Measurements from ENCODE around the gene GREB1L.
"Not testable (repeated sequence)": the region's sequence is repeated elsewhere in the genome, so short reads cannot be mapped to it uniquely, and the experiment has no call there.

GREB1L gene

DNA sequence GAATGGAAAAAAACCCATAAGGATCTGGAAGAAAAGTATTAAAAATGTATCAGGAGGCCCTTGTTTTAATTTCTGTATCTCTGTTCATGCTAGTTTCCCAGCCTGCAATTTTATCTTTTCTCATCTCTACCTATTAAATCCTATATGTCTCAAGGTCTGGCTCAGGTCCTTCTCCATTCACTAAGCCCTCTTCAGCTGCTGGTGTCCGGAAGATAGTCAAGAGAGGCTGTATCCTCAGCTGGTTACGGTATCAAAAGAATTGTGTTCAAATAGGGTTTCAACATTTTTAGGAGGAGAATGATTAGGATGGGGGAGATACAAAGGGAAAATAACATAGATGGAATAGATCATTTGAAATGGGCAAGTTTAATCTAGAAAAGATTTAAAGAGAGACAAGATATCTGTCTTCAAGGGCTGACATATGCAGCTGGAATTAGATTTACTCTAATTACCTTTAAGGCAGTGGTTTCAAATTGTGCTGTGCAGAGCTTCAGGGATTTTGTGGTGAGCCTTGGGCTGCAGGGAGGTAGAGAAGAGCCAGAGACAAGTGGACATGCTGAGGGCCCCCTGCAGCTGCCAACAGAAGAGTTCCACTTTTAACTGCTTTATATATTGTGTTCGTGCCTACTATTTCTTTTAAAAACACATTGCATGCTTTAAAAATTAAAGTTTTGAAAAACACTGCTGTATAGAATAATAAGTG, 24.1 kb downstream of the GREB1L start:
- no peak for DNase-seq

DNA sequence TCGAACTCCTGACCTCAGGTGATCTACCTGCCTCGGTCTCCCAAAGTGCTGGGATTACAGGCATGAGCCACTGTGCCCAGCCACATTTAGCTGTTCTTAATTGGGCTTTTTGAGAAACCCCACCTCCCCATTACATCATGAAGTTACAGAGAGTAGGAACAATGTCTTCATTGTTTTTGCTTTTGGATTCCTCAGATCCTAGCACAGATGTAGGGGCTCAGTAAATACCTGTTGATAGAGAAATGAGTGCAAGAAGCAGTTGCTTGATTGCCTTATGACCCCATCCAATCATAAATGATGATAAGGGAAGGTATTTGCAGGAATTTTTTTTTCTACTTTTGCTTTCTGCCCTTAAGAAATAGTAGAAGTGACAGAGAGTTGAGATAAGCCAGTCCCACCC, 25.4 kb downstream of the GREB1L start:
- no peak for DNase-seq

DNA sequence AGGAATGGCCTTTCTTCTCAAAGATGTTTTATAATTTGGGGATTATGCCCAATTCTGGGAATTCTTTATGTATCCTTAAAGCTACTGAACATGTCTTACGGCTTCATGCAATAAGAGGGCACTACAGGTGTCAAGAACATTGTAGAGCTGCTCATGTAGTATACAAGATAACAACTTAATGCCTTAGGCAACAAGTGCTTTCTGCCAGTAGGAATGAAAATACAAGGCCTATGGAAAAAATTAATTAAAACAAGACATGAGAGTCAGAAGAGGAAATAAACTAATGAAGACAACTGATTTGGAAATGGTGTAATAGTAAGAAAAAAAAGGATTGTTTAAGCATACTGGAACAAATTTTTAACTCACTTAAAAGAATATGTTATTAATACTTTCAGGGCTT, 27.3 kb downstream of the GREB1L start:
- no peak for DNase-seq

DNA sequence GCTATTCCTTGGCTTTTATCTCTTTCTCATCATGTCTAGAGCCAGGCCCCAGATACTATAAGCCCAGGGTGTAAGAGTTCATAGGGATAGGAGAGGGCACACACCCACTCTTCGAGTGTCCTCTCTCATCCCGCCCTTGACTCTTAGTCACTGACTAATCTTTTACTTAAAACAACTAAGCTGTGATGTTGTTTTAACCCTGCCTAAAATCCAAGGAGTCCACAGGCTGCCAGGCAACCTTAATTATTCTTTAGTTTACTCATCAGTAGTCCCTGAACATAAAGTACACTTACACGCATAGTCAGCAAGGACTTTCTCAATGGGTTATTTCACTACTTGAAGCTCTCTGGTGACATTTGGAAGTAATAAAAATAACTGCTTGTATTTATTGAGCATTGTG, 28.4 kb downstream of the GREB1L start:
- DNase-seq = no peak

DNA sequence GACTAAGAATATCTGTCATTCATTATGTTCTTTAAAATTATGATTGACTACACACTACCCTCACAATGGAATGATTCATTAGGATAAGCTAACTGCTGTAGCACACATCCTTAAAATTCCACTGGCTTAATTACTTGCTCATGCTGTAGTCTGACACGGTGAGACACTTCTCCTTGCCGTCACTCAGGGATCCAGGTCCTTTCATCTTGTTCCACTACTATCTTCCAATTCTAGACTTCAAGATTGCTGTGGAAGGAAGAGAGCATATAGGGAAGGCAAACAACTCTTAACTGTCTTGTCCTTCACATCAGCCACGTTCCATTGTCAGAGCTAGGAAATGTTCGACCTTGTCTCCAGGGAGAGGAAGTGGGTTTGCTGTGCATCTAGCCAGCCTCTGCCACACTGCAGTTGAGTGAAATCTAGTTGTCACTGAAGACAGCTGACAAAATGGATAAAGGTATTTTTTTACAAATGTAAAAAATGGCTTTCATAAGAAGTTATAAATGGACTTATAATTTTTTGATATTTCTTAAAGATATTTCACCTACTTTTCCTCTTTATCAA, 30.1 kb downstream of the GREB1L start:
- no peak for DNase-seq

DNA sequence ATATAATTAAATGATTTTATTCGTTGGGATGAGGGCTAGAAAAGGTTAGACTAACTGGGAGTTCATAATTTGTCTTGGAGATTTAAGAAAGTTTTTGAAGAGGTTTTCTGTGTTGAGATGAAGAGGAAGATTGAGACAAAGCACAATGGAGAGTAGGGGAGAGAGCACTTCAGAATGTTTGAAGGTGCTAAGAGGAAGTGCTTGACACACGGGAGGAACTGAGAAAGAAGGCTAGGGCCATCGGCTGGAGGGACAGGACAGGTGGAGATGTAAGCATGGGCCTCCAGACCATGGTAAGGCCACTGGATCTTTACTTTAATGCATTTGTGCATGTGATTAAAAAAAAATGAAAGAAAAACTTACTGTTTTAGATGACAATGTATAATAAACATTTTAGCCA, 31.5 kb downstream of the GREB1L start:
- DNase-seq = no peak

DNA sequence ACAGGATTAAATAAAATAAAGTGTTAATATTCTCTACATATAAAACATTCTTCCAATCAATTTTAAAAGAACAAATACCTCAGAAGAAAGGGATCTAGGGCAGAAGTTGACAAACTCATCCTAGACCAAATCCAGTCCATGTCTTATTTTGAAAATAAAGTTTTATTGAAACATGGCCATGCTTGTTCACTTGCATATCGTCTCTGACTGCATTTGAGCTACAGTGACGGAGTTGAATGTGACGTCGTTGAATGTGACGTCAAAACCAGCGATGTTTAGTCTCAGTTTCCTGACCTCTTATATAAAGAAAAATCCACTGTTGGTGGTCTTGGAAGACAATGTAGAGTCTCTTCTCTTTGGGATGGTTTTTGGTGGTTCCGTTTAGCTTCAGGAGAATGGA, 33.6 kb downstream of the GREB1L start:
- no peak for DNase-seq

DNA sequence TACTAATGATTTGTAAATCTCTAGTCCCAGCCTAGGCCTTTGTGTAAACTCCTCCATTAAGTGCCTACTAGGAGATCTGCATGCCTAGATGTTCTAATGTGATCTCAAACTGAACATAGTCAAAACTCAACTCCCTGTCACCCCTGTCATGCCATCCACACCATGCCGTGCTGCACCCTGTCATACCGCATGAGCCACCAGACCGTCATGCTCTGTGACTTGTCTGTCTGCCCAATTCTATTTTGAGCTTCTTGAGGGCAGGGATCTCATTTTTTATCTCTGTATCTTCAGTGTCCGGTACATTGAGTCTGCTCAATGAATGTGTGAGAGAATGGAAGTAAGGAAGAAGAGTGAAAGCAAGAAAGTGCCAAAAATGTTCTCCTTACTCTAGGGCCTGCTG, 35.5 kb downstream of the GREB1L start:
- DNase-seq = no peak

DNA sequence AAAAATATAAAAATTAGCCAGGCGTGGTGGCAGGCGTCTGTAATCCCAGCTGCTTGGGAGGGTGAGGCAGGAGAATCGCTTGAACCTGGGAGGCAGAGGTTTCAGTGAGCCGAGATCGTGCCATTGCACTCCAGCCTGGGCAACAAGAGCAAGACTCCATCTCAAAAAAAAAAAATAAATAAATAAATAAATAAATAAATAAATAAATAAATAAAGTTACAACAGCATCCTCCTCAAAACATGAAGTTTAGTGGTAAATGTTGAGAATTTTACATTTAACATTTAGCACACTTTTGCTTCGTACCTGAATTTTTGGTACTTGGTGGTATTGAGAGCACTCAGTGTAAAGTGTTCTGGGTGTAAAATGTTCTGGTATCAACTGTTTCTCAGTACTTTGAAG, 36.2 kb downstream of the GREB1L start:
- DNase-seq = not testable (repeated sequence)

DNA sequence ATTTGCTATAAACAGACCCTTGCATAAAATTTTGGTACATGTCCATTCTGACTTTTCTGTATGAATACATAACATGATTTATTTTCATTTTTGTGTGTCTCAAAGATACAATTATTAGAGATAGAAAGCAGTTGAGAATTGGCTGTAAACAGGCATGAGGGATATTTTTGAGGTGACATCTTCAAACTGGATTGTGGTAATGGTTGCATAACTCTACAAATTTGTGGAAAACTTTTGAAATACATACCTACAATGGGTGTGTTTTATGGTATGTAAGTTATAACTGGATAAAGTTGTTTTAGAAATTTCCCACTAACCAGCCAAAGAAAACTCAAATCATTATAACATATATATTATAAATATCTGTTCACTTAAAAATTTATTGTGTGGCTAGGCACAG, 39.6 kb downstream of the GREB1L start:
- no peak for DNase-seq

DNA sequence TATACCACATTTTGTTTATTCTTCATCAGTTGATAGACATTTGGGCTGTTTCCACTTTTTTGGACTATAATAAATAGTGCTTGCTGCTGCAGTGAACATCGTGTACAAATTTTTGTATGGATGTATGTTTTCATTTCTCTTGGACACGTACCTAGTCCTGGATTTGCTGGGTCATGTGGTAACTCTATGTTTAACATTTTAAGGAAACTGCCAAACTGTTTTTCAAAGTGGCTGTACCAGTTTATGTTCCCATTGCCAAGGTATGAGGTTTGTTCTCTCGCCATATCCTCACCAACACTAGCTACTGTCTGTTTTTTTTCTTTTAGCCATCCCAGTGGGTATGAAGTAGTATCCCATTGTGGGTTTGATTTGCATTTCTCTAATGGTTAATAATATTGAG, 42.5 kb downstream of the GREB1L start:
- no peak for DNase-seq

DNA sequence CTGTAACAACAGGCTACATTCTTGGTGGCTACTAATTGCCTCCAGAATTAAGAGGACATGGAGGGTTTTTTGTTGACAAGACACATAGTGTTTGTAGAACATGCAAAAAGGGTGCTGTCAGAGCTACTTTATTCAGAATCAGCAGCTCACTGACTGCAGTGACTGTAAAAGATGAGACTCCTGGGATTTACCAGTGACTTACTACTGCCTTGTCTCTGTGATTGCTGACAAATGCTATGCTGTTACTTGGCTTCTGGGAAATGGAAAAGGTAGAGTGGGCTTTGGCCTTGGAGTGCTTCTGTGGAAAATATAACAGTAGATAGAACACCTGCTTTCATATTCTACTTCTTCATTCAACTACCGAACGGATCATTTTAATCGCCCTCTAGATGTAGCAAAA, 47.8 kb downstream of the GREB1L start:
- no peak for DNase-seq

DNA sequence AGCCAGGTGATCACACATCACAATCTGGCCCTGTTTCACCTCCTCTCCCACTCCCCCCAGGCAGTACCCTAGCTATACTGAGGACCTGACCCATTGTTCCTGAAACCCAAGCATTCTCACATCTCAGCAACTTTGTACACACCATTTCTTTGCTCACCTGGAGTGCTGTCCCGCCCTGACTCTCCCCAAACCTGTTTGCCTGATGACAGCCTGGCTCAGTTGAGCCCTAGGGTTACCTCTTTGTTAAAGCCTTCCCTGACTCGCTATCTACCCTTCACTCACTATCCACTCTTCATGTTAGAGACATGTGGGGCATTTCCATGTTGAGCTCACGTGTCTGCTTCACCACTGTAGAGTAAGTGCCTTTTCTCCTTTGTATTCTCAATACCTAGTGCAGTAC, 49.1 kb downstream of the GREB1L start:
- DNase-seq = no peak

DNA sequence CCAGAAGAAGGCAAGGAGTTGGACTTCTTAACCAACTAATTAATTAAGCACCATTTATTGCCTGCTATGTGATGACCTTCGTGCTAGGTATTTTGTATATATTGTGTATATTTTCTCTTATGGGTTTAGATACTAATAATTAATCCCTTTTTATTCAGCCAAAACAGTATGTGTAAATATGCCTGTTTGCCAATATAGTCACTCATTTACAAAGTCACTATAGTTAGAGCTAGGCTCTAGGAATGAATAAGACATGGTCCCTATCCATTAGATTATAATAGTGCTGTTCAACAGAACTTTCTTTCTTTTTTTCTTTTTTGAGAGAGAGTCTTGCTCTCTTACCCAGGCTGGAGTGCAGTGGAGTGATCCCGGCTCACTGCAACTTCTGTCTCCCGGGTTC, 51.4 kb downstream of the GREB1L start:
- DNase-seq = no peak

DNA sequence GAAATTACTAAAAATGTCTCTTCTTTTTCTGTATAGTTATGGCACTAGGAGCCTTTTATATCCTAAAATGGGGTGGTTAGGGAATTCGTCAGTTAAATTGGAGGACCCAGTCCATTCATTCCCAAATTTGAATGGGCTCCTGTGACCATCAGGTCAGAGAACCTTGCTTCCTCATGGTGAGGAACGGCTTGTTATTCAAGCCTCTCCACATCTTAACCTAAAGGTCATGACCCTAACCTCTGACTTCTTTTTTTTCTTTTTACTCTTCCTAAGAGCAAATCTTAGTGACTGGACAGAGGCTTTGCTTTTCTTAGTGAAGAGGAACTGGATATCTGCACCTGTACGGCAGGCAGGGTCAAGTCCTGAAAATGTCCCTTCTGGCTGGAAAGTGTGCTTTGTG, 53.1 kb downstream of the GREB1L start:
- DNase-seq = no peak

DNA sequence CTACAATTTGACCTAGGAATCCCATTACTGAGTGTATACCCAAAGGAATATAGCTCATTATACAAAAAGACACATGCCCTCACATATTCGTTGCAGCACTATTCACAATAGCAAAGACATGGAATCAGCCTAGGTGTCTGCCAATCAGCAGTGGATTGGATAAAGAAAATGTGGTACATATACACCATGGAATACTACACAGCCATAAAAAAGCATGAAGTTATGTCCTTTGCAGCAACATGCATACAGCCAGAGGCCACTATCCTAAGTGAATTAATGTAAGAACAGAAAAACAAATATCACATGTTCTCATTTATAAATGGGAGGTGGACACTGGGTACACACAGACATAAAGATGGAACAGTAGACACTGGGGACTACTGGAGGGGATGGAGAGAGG, 54.0 kb downstream of the GREB1L start:
- DNase-seq = no peak

DNA sequence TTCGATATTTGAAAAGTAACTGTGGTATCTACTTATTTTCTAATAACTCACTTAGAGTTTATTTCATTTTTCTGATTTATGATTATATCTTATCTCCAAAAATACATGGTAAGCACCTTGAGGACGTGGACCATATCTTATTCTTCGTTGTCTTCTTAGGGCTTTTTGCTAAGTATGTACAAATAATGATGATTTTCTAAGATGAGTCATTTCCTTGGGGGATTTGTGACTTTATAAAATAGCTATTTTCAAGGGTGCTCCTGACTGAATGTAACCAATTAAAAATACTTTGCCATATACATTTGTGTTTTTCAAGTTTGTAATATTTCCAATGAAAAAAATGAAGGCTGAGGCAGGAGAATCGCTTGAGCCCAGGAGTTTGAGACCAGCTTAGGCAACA, 56.3 kb downstream of the GREB1L start:
- no peak for DNase-seq

DNA sequence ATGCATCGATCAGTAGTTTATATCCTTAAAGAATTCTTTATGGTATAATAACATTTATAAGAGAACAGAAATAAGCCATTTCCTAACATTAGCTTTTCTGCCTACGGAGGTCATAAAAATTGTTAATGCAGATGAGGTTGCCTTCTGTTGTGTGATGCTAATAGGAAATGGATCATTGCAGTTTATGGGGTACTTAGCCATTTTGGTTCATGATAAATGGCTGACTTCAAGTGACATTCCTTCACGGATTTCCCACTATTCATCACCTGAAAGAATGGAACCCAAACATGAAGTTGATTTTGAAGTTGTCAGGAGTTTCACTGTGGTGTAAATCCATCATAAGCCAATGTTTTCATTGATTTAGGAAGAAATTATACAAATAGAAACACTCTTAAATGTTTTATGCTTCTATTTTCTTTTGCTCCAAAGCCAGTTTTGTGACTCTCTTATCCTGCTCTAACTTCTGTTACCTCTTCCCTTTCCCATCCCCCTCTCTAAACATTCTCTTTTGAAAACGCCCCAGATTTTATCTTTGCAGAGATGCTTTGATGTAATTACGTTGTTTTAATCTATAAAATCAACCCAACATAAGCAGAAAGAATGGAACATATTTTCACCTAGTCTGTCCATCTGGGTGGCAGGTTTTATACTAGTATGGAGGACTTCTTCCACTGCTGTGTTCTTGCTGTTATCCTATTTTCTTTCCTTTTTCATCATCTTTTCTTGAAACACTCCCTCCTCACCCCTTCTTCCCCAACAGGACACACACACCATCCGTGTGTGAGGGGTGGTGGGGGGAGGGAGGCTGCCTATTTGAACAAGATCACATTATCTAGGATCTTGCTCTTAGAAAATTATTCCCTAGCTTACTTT, 58.2 kb downstream of the GREB1L start:
- no peak for DNase-seq

DNA sequence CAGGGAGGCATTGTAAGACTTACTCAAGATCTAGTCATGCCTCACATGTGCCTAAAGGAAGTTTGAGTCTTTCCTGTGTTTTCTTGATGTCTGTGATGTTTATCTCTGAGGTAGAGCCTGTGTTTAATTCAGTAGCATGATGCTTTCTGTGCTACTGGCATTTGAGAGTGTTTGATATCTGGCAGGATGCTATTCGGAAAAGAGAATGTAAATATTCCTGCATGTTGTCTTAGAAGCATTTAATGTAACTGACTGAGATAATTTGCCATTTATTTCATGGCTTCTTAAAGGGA, 58.8 kb downstream of the GREB1L start:
- no peak for DNase-seq

DNA sequence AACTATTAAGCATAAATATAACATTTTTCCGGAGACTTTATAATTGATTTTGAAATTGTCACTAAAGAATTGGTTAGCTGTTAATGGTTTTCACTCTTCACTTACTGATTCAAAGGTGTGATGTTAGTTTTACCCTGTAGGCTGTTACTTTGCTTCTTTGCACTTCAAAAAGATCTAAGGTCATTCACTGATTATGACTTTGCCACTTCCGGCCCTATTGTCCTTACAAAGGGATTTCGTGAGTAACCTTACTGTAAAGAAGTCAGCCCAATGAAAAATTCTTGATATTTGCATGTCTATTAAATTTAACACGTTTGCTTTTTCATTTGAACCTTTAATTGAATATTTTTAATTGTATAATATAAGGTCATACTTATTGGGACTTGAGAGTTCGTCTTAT, 61.4 kb downstream of the GREB1L start:
- DNase-seq = no peak

DNA sequence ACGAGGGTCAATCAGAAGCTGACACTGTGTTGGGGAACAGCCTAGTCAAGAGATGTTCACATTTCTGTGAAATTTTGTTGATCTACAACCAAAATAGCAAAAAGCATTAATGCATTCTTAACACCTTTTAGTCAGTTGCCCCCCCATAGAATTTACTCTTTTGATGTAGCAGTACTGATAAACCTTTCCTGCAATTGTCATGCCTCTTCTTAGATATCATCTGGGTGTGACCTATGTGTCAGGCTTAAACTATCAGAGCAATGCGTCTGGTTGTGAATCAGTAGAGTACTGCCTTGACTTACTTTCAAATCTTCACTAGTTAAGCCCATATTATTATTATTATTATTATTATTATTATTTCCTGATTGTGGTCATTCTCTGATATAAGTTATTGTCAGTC, 61.9 kb downstream of the GREB1L start:
- DNase-seq = no peak

DNA sequence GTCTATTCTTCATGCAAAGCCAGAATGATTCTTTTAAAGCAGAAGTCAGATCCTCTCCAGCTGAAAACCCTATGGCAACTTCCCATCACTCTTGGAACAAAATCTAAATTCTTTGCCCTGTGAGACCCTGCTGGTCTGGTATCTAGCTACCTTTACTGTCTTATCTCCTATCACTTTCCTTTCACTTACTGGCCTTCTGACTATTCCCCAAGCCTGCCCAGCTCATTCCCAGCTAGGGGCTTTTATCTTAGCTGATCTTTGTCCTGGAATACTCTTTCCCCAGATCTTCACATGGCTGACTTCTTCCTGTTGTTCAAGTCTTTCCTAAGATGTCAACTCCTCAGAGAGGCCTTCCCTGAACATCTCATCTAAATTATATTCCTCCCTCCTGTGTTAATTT, 63.6 kb downstream of the GREB1L start:
- DNase-seq = no peak

DNA sequence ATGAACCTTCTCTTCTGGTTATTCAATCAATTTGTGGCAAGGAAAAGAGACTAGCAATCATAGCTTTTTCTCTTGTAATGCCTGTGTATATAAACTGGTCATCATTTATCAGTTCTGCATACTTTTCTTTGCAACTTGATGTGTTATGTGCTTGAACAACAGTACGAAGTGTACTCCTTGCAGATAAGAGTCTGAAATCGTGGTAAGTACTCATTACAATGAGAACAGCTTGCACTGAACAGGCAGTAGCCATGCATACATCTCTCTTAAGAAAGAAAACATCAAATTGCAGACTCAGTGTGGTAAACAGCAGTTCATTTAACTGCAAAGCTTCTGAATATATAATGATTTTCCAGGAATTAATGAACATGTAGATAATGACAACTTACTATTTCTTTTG, 64.3 kb downstream of the GREB1L start:
- no peak for DNase-seq

DNA sequence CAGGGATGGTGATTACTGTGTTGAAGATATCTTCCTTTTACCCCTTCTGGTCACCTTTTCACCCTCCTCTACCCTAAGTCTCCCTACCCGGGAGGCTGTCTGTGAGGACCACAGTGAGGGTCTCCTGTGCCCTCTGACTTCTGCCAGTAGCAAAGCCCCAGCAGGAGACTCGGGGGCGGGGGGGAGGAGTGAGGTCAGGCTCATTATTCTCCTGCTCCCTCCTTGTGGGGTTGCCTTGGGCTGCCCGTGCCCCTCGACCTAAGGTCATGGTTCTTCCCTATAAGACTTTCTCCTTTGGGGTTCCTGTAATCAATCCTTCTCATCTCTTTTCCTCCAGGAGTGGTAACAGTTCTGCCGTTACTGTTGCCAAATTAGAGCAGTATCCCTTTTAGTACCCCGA, 65.5 kb downstream of the GREB1L start:
- no peak for DNase-seq

DNA sequence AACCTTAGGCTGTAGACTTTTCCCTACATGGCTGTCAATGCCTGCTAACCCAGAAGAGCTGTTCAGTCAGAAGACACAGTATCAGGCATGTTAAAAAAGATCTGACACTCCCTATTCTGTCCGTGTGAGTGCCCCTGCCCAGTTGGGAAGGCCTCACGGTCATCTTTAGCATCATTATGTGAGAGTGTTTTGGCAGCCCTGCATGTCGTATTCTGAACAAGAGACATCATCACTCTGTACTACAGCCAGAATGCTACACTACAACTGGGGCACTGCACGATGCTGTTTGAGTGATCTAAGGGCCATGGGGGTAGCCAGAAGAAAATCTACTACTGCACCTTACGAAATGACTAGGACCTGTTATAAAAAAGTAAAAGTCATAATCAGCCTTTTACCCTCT, 67.2 kb downstream of the GREB1L start:
- DNase-seq = no peak

Measured in CD4-positive, alpha-beta T cell treated with Interleukin-17A for 1 hour (primary cell).